GM21825 (cell line): ENCODE measurements around the gene MMP25.

Experiments used
- ATAC-seq: cut with Tn5 transposase; IDR thresholded peaks from one replicate; pipeline ENCODE4 v1.9.1; 2021; ENCODE audit warnings: mild to moderate bottlenecking, moderate library complexity; ENCODE audit not compliant: unreplicated experiment

Gene MMP25

DNA sequence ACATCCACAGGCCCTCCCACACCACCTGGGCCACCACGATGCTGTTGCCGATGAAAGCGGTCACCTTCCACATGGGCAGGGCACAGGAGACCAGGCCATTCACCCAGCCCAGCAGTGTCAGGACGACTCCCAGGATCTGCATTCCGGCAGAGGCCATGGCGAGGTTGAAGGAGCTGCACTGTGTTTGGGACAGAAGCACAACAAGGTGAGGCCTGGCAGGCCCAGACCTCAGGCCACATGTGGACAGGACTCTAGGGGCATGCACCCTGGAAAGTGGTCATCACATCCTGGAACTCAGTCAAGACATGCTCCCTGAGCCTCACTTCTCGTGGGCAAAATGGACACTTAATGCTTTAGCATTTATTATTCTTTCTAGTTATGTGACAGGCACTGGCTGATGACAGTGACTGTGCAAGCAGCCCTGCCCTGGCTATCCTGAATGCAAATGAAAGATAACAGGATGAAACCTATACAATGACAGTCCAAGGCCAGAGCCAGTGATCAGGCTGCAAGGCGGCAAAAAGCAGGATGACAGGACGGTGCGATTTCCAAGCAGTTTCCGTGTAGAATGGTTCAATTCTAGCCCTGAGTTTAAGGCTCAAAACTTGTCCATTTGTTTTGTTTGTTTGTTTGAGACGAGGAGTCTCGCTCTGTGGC, 30.4 kb upstream of the MMP25 start:
- no peak for ATAC-seq

DNA sequence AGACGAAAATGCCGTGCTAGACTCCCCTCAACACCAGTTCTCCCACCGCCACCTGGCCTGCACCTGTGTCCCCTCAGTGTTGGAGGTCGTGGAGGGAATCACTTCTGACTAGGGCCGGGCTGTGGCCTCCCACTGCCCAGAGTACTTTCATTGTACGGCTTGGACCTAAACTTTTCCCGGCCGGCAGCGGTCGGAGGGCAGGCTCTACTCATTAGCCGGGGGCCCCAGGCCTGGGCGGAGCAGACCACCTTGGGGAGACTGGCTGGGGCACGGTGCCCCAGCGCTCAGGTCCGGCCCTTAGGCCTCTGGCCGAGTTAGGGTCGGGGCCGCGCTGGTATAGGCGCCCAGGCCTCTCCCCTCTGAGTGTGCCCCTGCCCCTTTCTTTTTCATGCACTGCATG, 29.0 kb upstream of the MMP25 start:
- no peak for ATAC-seq

DNA sequence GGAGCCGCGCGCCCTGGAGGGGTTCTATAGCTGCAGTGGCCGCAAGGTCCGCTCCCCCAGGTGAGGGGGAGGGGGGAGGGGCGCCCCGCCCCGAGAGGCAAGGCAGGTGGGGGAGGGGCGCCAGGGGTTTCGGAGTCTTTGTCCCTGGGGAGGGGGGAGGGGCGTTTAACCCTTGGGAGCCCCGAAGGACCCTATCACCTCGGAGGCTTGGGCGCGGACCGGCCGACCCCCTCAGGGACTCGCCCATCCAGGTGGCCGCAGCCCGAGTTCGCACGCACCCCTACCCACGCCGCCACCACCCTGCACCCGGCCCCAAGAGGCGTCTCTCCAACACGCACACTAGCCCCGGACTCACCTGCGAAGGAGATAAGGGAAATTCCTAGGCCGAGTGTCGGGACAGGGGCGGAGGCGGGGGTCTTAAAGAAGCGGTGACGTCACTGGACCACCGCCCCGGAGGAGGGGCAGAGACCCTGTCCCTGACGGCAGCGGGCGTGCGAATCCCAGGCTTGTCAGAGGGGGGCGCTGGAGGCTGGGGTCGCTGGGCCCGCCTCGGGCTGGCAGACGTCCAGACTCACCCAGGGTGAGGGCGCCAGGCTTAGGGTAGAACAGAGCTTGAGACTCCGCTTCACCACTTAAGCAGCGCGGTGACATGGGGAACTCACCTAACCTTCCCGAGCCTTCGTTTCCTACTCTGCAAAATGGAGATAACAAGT, 28.4 kb upstream of the MMP25 start, which contains the start of gene CLDN6:
Gene CLDN6, minus strand, starts transcription at position 390 of the 713 bp plus-strand sequence. CDS start 2,162 bp downstream, outside the sequence.
- no peak for ATAC-seq

- no peak for ATAC-seq
Measured at GRCh38 chr16:3019594-3020246, 26.6 kb upstream of the MMP25 start.

DNA sequence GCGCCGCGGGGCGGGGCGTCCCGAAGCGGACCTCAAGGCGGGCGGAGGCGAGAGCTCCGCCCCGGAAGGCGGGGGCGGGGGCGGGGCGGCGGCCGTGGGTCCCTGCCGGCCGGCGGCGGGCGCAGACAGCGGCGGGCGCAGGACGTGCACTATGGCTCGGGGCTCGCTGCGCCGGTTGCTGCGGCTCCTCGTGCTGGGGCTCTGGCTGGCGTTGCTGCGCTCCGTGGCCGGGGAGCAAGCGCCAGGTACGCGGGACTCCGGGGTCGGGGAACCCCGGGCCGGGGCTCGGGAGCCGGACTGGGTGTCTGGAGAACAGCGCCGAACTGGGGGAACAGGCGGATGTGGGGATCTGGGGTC, 26.1 kb upstream of the MMP25 start, which contains the start of gene TNFRSF12A:
Gene TNFRSF12A, plus strand, starts transcription at position 122 of the 357 bp plus-strand sequence. Its CDS starts 30 bp downstream, at position 152.
- peak; percentile 27 for ATAC-seq

DNA sequence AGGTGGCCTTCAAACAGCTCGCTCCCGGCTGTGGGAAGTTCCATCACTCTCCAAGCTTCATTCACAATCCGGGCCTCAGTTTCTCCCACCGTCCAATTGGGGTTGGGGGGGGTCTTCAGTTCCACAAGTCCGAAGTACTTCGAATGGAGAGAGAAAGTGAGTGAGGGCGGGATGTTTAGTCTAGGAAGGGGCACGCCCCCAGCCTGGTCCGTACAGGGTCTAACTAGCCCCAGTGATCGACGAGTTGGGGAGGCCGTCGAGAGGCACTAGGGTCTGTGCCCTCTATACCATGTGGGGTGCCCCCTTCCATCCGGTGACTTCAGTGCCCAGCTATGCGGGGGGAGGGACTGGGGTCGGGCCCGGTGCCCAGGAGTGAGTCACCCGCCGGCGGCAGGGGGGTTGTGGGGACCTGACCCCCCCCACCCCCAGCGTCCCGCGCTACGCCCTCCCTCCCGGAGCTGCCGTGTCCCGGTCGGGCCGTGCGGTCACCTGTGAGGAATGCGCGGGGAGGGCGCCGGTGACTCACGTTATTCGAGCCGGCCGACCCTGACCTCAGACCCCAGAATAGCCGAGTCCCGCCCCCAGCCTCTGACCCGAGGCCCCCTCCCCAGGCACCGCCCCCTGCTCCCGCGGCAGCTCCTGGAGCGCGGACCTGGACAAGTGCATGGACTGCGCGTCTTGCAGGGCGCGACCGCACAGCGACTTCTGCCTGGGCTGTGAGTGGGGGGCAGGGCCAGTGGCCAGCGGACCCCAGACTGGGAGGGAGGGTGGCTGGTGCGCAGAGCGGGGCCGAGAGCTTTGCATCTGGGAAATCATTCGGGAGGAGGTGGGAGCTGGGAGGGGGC, 25.5 kb upstream of the MMP25 start:
- no peak for ATAC-seq

- no peak for ATAC-seq
Measured at GRCh38 chr16:3021449-3022207, 24.7 kb upstream of the MMP25 start.

DNA sequence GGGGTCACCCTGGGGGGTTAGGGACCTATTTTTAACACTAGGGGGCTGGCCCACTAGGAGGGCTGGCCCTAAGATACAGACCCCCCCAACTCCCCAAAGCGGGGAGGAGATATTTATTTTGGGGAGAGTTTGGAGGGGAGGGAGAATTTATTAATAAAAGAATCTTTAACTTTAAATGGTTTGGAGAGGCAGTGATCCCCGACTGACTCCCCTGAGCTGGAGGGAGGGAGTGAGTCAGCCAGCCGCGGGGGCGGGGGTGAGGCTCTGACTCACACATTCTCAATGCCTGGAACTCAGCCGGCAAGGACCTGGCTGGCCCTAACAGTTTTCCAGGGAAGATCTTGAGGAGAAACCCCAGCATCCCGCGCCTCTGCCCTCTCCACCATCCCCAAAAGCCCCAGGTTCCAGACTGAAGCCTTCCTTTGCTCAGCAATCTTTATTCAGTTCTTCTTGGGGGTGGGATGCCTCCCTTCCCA, 24.1 kb upstream of the MMP25 start:
- ATAC-seq, result no peak

DNA sequence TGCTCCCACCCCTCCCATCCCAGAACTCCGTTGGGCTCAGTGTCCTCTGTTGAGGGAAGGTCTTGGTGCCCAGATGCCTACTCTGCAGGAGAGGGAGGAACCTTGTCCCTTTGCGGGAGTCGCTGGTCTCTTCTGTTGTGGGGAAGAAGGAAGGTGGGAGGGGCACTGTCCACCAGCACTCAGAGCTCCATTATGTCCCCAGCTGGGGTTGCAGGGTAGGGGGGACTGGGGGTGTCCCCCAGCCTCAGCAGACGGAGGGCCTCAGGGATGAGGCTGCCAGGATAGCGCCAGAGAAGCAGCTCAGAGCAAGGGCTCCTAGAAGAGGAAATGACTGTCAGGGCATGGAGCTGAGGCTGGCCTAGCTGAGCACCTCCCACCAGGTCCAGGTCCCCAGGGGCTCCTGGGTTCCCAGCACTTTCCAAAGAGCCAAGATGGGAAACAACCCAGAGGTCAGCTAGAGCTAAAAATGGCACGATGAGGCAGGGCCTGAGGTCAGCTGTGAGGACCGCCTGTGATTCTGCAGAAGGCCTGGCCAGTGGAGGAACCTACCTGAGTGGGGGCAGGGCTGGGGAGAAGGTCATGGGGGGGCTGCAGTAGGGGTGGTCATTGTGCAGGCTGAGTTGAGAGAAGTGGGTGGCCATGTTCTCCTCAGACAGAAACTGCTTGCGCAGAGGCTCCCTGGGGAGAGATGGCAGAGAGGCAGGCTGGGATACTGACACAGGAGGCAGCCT, 23.5 kb upstream of the MMP25 start:
- ATAC-seq, result no peak

DNA sequence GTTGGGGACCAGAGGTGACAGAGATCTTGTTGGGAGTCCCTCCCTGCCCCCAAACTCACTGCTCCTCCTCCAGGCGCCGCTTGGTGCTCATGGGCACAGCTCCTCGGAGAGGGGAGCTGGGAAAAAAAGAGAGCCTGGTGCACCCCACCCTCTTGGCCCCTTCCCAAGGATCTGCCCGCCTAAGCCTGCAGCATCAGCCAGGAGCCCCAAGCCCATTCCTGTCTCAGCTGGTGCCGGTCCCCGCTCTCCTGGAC, 23.0 kb upstream of the MMP25 start:
- ATAC-seq, result no peak

DNA sequence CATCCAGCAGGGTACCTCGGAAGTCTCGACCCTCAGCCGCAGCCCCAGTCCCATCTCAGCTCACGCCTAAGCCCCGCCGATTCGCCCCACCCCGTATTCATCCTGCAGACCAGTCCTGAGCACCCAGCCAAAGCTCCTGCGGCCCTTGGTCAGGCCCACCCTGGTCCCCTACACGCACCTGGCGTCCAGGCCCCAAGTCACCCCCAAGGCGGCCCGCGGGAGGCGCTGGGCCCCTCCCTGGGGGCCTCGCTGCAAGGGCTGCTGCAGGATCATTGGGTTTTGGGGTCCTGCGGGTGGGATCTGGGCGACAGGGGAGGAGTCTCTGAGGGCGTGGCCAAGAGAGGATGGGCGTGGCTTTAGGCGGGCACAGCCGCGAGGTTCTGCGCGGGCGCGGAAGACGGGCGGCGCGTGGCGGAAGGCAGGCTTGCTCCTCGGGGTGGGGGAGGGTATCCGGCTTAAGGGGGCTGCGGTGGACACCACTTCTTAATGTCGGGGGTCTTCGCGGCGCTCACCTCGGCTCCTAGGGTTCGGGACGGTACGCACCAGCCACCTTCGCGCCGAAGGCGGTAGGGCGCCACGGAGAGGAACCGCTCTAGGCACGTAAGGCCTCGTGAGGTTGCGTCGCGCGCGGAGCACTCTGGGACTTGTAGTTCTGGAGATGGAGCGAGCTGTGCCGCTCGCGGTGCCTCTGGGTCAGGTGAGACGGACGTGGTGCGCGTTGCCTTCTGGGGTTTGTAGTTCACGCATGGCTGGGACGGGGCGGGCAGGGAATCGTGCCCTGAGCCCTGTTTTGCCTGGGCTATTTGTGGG, 22.5 kb upstream of the MMP25 start, which contains the start of the genes HCFC1R1 and THOC6:
Gene HCFC1R1, minus strand, starts transcription at position 274 of the 810 bp plus-strand sequence. Its CDS starts 1 bp downstream, at position 273.
Gene THOC6, plus strand, starts transcription at position 367 of the 810 bp plus-strand sequence. Its CDS starts 292 bp downstream, at position 659.
- ATAC-seq, result peak; percentile 56

DNA sequence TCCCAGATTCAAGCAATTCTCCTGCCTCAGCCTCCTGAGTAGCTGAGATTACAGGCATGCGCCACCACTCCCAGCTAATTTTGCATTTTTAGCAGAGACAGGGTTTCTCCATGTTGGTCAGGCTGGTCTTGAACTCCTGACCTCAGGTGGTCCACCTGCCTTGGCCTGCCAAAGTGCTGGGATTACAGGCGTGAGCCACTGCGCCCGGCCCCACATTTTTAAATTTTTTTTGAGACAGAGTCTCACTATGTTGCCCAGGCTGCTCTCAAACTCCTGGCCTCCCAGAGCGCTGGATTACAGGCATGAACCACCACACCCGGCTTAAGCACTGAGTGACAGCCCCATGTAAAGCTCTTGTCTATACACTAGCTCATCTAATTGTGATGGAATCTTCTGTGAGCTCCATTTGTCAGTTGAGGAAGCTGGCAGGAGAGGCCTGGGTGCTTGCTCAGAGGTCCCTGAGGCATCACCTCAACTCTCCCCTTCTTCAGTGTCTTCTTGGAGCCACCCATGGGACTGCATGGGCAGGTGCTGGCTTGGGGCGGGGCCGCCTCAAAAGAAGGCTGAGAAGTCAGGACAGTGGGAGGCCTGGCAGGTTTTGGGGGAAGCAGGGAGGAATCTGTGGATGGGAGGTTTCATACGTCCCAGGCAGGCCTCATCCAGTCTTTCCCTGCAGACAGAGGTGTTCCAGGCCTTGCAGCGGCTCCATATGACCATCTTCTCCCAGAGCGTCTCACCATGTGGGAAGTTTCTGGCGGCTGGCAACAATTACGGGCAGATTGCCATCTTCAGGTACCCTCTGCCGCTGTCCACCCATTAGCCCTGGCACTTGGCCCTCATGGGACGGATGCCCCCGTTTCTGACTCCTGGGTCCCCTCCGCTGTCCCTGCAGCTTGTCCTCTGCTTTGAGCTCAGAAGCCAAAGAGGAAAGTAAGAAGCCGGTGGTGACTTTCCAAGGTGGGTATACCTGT, 21.0 kb upstream of the MMP25 start:
- ATAC-seq, result no peak

DNA sequence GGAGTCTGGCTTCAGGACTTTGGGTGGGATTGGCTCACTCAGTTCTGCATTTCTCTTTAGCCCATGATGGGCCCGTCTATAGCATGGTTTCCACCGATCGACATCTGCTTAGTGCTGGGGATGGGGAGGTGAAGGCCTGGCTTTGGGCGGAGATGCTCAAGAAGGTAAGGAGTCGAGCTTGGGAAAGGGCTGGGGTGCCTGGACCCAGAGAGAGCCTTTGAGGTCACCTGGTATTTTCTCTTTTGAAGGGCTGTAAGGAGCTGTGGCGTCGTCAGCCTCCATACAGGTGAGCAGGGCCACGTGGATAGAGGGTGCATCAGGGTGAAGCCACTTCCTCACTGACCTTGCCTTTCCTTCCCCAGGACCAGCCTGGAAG, 20.4 kb upstream of the MMP25 start:
- no peak for ATAC-seq

- no peak for ATAC-seq
Measured at GRCh38 chr16:3026609-3027488, 19.5 kb upstream of the MMP25 start.

DNA sequence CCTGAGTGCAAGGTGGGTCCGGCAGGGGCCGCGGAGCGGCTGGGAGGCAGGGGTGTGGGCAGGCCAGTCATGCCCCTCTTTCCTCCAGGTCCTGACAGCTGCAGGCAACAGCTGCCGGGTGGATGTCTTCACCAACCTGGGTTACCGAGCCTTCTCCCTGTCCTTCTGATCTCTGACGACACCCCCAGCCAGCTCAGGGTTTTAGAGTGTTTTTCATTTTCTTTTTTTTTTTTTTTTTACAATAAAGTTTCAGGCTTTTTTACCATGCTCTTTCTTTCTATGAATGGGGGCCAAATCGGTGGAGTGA, 18.9 kb upstream of the MMP25 start:
- ATAC-seq, result no peak

DNA sequence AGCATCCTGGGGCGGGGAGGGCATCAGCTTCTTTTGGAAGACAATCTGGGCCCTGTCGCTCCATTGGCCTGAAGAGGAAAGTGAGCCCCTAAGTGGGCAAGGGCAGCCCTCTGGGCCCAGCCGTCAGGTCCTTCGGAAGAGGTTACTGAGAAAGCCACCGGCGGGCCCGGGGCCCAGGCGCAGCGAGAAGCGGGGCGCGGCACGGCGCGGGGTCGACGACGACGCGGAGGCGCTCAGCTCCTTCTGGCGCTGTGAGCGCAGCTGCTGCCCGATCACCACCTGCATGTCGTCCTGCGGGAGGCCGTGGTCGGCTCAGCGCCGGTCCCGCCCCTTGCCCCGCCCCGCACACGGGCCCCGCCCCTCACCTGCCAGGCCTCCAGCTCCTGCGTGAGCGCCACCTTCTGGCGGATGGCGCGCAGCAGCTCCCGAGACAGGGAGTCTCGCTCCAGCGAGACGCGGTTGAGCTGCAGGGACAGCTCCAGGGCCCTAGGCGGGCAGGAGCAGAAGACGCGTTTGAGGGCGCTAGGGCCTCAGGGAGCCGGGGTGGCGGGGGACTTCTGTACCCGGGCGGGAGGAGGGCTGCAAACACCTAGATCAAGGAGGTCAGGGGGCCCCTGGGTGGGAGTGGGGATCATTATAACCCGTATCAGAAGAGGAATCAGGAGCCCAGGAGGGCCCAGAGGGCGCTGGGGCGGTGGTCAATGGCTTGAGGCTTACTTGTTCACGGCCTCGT, 18.2 kb upstream of the MMP25 start:
- no peak for ATAC-seq
